Stimulated activated CD8-positive, alpha-beta memory T cell treated with anti-CD3 and anti-CD28 coated beads, Interleukin-4, amount 100 ng/mL, for 48 hours (primary cell): ENCODE measurements around the gene ARID5B.
"Not testable (repeated sequence)": the region's sequence is repeated elsewhere in the genome, so short reads cannot be mapped to it uniquely, and the experiment has no call there.

Experiments used
- DNase-seq: peaks from one replicate; pipeline ENCODE4 v3.0.0-alpha.2; 2020

Gene ARID5B

DNA sequence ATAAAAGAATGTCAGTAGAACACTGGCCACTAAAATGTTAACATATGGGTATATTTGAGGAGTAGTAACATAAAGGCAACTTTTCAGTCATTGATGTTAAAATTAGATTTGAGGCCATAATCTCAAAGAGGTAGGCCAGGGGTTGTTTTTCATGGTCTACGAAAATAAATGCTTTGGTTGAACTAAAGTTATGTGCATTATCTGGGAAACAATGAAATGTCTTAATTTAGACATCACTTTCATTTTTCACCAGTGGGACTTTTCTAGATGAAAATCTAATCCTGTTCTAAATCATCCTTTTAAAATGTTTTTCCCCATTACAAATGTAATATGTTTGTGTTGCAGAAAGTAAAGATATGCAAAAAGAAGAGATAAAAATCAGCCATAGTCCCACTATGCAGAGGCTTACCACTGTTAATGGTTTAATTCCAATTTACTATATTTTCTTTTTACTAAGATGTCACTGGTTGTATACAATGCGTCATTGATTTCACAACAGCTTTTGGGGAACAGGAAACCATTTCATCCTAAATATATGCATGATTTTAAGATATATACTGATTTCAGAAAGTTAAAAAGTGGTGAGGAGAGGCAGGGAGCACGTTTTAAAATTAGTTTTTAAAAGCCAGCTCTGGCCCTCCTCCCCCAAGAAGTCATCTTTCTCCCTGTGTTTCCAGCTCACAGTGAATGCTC, 64.3 kb downstream of the ARID5B start:
- no peak for DNase-seq

DNA sequence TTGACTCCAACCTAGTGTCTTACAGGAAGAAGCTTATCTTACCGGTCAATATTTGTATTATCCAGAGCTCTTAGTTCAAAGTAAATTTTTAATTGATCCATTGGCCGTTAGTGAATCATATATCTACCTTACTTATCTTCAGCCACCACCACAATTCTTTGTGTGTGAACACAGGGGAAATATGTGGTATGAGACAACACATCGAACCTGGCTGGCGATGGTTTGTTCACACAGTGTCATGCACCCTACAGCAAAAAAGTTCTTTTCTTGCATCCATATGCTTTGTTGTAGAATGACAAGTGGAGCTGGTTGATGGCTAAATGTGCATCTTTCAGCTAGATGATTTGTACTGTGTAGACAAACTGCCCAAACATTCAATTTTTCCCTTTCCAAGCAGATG, 65.8 kb downstream of the ARID5B start:
- DNase-seq, result no peak

GRCh38 chr10:61970182-61971002, 68.9 kb downstream of the ARID5B start:
- no peak for DNase-seq

DNA sequence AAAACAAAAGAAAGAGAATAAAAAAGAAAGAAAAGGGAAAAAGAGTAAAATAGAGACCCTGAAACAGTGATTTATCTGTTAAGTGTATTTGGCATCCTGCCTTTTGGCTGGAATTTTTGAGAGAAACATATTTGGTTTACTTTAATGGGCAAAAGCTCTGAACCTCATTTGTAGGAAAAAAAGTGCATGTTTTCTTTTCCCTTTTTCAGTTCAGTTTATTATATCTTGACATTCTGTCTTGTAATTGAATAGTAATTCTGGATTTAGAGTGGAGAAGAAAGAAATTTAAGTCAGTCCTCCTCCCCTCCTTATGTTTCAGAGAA, 69.5 kb downstream of the ARID5B start:
- no peak for DNase-seq

- DNase-seq, result no peak
Observed at GRCh38 chr10:61973169-61973568, 71.7 kb downstream of the ARID5B start.

GRCh38 chr10:61973906-61974305, 72.4 kb downstream of the ARID5B start:
- DNase-seq, result no peak

GRCh38 chr10:61974601-61975390, 73.3 kb downstream of the ARID5B start:
- no peak for DNase-seq

- DNase-seq, result no peak
Observed at GRCh38 chr10:61975391-61975932, 74.0 kb downstream of the ARID5B start.

- not testable (repeated sequence) for DNase-seq
Observed at GRCh38 chr10:61976951-61977721, 75.6 kb downstream of the ARID5B start.

- no peak for DNase-seq
Observed at GRCh38 chr10:61978965-61979364, 77.5 kb downstream of the ARID5B start.

DNA sequence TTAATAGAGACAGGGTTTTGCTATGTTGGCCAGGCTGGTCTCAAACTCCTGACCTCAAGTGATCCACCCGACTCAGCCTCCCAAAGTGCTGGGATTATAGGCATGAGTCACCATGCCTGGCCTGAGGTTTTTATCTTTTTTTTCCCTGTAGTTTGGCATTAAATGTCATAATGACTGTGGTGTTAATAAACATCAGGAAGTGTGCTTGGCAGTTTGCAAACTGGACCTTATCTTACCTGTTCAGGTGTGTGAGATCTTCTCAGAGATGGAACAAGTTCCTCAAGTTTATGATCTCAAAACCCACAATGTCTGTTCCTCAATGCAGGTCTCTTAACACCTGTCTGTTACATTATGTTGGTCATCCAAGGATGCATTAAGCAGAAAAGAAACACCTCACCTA, 80.0 kb downstream of the ARID5B start:
- no peak for DNase-seq

- no peak for DNase-seq
Observed at GRCh38 chr10:61983255-61983654, 81.8 kb downstream of the ARID5B start.

- DNase-seq, result no peak
Observed at GRCh38 chr10:61984803-61985418, 83.4 kb downstream of the ARID5B start.

DNA sequence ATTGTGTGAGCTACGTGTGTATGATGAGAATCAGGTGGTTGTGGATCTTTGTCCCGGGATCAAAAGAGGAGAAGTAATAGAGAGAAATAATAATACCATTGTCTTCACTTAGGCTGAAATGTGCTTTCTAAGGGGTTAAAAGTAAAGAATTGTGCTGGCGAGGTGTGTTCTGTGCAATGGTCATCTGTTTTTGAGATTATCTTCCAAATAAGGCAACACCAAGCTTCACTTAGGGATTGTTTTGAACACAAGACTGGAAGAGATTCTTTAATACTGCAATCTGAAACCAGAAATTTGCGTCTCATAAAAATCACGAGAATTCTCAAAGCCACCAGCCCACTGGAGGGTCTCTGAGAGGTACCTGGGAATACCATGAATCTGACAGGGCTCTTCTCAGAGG, 84.2 kb downstream of the ARID5B start:
- no peak for DNase-seq

DNA sequence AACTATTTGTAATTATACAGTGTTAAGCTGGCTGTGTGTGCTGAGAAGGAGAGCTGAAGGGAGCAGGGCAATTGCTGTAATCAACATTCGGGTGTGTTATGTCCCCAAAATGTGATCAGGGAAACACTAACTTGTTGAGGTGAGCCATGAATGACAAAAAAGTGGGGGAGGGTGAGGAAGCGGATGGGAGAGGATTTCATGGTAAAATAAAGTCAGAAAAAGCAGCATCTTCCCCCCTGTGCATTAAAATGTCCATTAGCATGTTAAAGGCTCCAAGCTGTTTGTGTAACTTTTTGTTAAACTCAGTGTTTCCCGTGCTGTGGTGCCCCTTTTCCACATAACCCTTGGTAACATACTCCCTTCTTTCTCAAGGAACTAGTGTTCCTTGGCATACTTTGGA, 84.9 kb downstream of the ARID5B start:
- no peak for DNase-seq

- DNase-seq, result no peak
Observed at GRCh38 chr10:61986788-61987492, 85.4 kb downstream of the ARID5B start.

- no peak for DNase-seq
Observed at GRCh38 chr10:61987537-61987936, 86.0 kb downstream of the ARID5B start.

GRCh38 chr10:61987951-61988379, 86.5 kb downstream of the ARID5B start:
- no peak for DNase-seq

DNA sequence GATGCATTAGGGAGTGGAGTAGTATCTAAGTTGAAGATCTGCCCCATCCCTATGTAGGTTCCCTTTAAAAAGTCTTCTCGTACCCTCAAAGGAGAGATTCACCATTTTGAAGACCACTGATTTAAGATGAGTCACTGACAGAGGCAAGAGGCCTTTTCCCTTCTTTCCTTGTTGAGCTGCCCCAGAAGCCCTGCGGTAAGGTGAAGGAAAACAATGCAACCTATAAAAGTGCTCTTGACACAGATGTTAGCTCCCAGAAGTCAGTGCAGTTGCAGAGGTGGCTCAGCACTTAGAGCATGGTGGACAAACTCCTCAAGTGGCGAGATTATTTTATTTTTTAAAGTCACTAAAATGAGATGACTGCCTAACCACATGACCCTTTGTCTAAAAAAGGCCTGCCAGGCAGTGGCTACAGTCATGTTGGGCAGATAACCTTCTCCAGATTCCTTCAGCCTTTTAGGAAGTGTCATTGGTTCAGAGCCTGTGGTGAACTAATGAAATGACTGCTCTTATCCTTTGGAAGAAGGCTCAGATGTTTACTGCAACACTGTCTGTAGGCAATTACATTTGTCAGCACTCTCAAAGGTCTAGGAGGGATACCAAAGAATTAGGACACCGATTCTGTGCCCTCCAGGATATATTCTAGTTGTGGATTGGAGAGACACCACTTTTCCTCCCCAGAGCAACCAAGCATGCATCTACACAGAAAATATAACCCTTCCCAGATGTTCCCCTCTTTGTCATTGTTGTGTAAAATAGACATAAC, 88.7 kb downstream of the ARID5B start:
- DNase-seq, result no peak

DNA sequence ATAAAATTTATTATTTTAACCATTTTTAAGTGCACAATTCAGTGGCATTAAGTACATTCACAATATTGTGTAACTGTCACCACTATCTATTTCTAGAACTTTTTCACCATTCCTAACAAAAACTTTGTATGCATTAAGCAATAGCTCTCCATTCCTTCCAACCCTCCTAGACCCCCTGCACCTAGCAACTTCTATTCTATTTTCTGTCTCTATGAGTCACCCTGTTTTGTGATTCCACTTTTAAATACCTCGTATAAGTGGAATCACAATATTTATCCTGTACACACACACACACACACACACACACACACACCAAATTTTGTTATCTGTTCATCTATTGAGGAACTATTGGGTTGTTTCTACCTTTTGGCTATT, 89.2 kb downstream of the ARID5B start:
- no peak for DNase-seq

- no peak for DNase-seq
Observed at GRCh38 chr10:61991166-61991565, 89.7 kb downstream of the ARID5B start.
